GM18502 (cell line): ENCODE results near the gene DLL3.

Experiments used
- ATAC-seq: cut with Tn5 transposase; IDR thresholded peaks from one replicate; pipeline ENCODE4 v1.9.1; 2021; ENCODE audit warnings: mild to moderate bottlenecking; ENCODE audit not compliant: unreplicated experiment, poor library complexity

The DLL3 gene

DNA sequence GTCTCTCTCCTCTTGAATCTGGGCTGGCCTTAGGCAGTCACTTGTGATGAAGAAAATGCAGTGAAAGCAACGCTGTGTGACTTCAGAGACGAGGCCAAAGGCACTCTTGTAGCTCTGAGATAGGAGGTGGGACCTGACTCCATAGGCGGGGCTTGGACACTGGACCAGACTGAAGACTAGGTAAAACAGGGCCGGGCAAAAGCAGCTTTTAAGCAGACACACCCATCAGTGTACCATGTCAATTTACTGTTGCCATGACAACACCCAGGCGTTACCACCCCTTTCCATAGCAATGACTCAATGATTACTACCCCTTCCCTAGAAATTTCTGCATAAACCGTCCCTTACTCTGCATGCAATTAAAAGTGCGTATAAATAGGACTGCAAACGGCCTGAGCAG lies 47.9 kb downstream of the DLL3 start:
- no peak for ATAC-seq

DNA sequence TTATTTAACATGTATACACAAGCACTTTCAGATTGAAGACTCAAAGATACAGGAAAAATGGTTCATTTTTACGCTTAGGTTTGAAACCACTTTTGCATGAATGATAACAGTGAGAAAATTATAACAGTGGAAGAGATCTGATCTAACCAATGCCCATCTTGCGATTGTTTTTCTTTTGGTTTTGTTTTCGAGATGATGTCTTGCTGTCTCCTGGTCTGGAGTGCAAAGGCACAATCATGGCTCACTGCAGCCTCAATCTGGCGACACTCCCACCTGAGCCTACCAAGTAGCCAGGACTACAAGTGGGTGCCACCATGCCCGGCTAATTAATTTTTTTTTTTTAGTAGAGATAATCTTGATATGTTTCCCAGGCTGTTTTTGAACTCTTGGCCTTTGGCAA lies 51.5 kb downstream of the DLL3 start:
- ATAC-seq = no peak

DNA sequence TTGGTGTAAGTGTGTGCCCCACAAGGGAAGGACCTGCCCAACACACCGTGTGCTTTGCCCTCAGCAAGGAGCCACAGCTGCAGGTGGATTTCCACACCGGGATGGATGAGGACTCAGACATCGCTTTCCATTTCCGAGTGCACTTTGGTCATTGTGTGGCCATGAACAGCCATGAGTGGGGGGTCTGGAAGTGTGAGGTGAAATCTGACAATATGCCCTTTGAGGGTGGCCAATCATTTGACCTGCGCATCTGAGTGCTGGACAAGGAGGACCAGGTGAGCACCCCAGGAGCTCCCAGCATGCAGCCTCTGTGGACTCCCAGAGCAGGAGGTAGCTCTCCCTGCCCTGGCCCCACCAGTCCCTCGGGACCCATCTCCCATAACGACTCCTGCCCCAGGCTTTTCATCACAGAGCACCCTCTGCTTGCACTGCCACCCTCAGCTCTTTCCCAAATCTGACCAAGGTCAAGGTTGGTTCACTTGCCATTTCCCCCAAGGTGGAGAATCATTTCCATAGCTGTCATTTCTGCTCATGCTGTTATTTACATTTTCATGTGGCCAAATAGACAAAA lies 54.4 kb downstream of the DLL3 start:
- no peak for ATAC-seq

DNA sequence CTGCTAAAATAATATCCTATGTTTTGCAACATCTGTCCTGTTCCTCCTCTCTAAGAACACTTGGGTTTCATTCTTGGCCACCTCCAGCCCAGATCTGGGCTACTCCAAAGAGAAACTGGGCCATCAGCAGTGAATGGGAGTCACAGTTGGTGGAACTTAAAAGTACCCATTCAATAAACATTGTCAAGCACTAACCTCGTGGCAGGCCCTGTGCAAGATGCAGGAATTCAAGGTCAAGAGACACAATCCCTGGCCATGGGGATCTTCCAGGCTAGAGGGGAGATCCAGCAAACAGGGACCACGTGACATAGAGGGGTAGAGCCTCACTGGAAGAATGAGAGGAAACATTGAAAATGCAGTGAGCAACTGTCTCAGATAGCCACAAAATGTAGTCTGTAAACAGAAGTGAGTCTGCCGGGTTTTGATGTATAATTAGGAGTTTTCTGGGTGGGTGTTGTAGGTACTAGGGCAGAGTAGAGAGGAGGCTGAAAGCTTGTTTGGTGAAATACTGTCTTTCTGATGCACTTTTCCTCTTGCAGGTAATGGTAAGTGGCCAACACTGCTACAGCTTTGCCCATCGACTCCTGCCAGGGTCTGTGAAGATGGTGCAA lies 56.1 kb downstream of the DLL3 start:
- ATAC-seq = no peak

DNA sequence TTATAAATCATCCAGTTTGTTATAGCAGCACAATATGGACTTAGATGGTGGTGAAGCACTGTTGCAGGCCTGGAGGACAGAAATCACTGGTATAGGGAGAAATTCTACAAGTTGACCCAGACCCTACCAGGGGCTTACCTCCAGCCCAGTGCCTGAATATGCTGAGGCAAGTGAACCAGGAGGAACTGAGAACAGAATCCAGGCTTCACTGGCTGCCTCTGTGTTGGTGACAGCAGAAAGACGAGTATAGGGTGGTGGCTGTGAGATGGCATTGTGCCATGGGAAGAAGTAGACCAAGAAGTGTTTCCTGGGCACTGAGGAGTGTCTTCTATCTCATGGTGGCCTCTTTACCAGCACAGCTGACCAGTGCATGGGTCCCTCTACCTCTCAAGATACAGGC lies 57.1 kb downstream of the DLL3 start:
- no peak for ATAC-seq
